GM19372 (cell line): ENCODE data around the gene MX2.

Experiments
- ATAC-seq: cut with Tn5 transposase; IDR thresholded peaks from one replicate; pipeline ENCODE4 v1.9.1; 2021; ENCODE audit warnings: mild to moderate bottlenecking, low read depth, moderate library complexity; ENCODE audit not compliant: unreplicated experiment

The MX2 gene

DNA sequence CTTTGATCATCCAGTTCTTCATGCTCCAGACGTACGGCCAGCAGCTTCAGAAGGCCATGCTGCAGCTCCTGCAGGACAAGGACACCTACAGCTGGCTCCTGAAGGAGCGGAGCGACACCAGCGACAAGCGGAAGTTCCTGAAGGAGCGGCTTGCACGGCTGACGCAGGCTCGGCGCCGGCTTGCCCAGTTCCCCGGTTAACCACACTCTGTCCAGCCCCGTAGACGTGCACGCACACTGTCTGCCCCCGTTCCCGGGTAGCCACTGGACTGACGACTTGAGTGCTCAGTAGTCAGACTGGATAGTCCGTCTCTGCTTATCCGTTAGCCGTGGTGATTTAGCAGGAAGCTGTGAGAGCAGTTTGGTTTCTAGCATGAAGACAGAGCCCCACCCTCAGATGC is 96.7 kb downstream of the MX2 start:
- no peak for ATAC-seq
